ENCODE measurements around the gene RALGDS.
"Not testable (repeated sequence)": the region's sequence is repeated elsewhere in the genome, so short reads cannot be mapped to it uniquely, and the experiment has no call there.

GRCh38 chr9:133083688-133084087, 37.4 kb downstream of the RALGDS start:
- TF ChIP-seq CTCF (conservative IDR thresholded peaks at IDR 0.05); ZFX (IDR thresholded peaks at IDR 0.05): not testable (repeated sequence)

Measured in C4-2B (cell line).